OCI-LY1 (cell line): ENCODE data around the gene C6orf141.

Source experiments
- H2AFZ ChIP-seq: fragments of 200-600 bp; sonication (generic), shearing (Covaris generic); 2 replicates; pipeline ENCODE4 v1.6.0; 2014; ENCODE audit warnings: antibody characterized with exemption, mild to moderate bottlenecking, low read length
- H3F3A ChIP-seq: fragments of 200-600 bp; sonication (generic), shearing (Covaris generic); 2 replicates; pipeline ENCODE4 v1.6.0; 2014; ENCODE audit warnings: mild to moderate bottlenecking, antibody characterized with exemption, low read length, moderate library complexity; ENCODE audit not compliant: insufficient read depth
- H3K27ac ChIP-seq: fragments of 200-600 bp; sonication (generic); 2 replicates; pipeline ENCODE4 v1.5.1; 2014; ENCODE audit warnings: low read length, mixed run types, mild to moderate bottlenecking, low read depth; ENCODE audit not compliant: poor library complexity, severe bottlenecking
- H3K27me3 ChIP-seq: fragments of 200-600 bp; sonication (generic); 2 replicates; pipeline ENCODE4 v1.6.0; 2014; ENCODE audit warnings: antibody characterized with exemption, mild to moderate bottlenecking, low read length, moderate library complexity; ENCODE audit not compliant: insufficient read depth
- H3K36me3 ChIP-seq: fragments of 200-600 bp; sonication (generic); 2 replicates; pipeline ENCODE4 v1.6.1; 2014; ENCODE audit warnings: mild to moderate bottlenecking, antibody characterized with exemption, low read length, moderate library complexity, mixed read lengths; ENCODE audit not compliant: insufficient read depth
- H3K4me1 ChIP-seq: fragments of 200-600 bp; sonication (generic); 2 replicates; pipeline ENCODE4 v1.5.1; 2014; ENCODE audit warnings: mild to moderate bottlenecking, low read length, moderate library complexity; ENCODE audit not compliant: insufficient read depth, severe bottlenecking
- H3K4me2 ChIP-seq: fragments of 200-600 bp; sonication (generic), shearing (Covaris generic); 2 replicates; pipeline ENCODE4 v1.6.1; 2014; ENCODE audit warnings: low read length
- H3K4me3 ChIP-seq: fragments of 200-600 bp; sonication (generic); 2 replicates; pipeline ENCODE4 v1.5.1; 2014; ENCODE audit warnings: low read length, low read depth, mild to moderate bottlenecking, mixed read lengths; ENCODE audit not compliant: poor library complexity, severe bottlenecking
- H3K79me2 ChIP-seq: fragments of 200-600 bp; shearing (Covaris generic); 2 replicates; pipeline ENCODE4 v1.6.1; 2016; ENCODE audit warnings: mixed run types, low read length, mixed read lengths; ENCODE audit not compliant: insufficient read depth
- H3K9ac ChIP-seq: fragments of 200-600 bp; sonication (generic), shearing (Covaris generic); 2 replicates; pipeline ENCODE4 v1.6.1; 2014; ENCODE audit warnings: mild to moderate bottlenecking, low read length, mixed read lengths
- H3K9me2 ChIP-seq: fragments of 200-600 bp; sonication (generic), shearing (Covaris generic); 2 replicates; pipeline ENCODE4 v1.6.1; 2014; ENCODE audit warnings: low read depth, mild to moderate bottlenecking, low read length, mixed read lengths
- H3K9me3 ChIP-seq: fragments of 200-600 bp; shearing (Covaris generic); 2 replicates; pipeline ENCODE4 v1.6.1; 2014; ENCODE audit warnings: low read length, mixed read lengths
- H4K20me1 ChIP-seq: fragments of 200-600 bp; sonication (generic), shearing (Covaris generic); 2 replicates; pipeline ENCODE4 v1.6.0; 2016; ENCODE audit warnings: mild to moderate bottlenecking, low read length; ENCODE audit not compliant: insufficient read depth
- CTCF ChIP-seq: fragments of 200-600 bp; sonication (generic), shearing (Covaris generic); IDR thresholded peaks from 2 replicates; pipeline ENCODE4 v1.5.1; 2017; ENCODE audit warnings: mild to moderate bottlenecking, antibody characterized with exemption, low read length, moderate library complexity, mixed read lengths
- EZH2 ChIP-seq: fragments of 200-600 bp; sonication (generic), shearing (Covaris generic); IDR thresholded peaks from 2 replicates; pipeline ENCODE4 v1.8.0; 2017; ENCODE audit warnings: borderline replicate concordance, mixed run types, mild to moderate bottlenecking, antibody characterized with exemption, low read length, moderate library complexity, mixed read lengths

The C6orf141 gene

DNA sequence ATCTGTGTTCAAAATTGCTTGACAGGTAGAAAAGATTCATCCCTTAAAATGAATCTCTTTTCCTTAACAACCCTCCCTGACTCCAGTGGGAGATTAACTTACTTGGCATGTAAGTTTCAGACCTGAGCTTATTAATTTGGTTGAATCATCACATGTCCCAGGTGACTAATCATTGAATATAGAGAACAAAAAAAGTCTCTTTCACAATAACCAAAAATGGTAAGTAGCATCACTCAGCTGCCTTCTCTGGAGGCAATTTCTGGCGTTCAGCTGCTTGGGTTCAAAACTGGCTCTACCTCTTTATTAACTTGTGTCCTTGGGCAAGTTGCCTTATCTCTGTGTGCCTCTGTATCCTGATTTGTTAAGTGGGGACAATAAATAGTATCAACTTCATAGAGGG is 2.9 kb downstream of the C6orf141 start:
- no peak for TF ChIP-seq EZH2
- Histone ChIP-seq H3F3A (no peaks in the 10 kb centered on the region), H3K27me3 (no peaks in the 10 kb centered on the region), H3K4me1 (no peaks in the 10 kb centered on the region), H3K9ac (no peak overlapping the region), H3K4me2 (no peak overlapping the region), H3K9me3 (no peaks in the 10 kb centered on the region), H3K4me3 (no peak overlapping the region), H3K36me3 (no peaks in the 10 kb centered on the region), H3K27ac (no peak overlapping the region), H4K20me1 (no peaks in the 10 kb centered on the region), H2AFZ (no peak overlapping the region), H3K9me2 (no peaks in the 10 kb centered on the region), H3K79me2 (no peaks in the 10 kb centered on the region)

DNA sequence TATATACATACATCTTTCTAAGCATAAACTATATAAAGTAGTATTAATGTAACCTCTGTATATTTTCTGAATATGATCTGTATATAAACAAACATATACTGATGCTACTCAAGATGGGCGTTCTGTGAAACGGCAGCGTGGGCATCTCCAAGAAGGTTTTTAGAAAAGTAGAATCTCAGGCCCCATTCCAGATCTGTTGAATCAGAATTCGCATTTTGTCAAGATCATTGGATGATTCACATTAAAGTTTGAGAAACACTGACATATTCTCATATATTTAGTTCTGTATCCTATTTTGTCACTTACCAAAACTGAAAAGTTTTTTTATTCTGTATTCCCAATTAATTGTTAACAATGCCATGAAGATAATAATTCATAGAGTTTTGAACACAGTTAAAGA is 5.5 kb downstream of the C6orf141 start:
- Histone ChIP-seq H4K20me1 (no peaks in the 10 kb centered on the region), H3K36me3 (no peaks in the 10 kb centered on the region), H2AFZ (no peak overlapping the region), H3K9me3 (no peaks in the 10 kb centered on the region), H3K27me3 (no peaks in the 10 kb centered on the region), H3K4me1 (no peaks in the 10 kb centered on the region), H3K9me2 (no peaks in the 10 kb centered on the region), H3K27ac (no peak overlapping the region), H3K4me3 (no peak overlapping the region), H3F3A (no peaks in the 10 kb centered on the region), H3K9ac (no peak overlapping the region), H3K4me2 (no peak overlapping the region), H3K79me2 (no peaks in the 10 kb centered on the region)
- TF ChIP-seq CTCF (no peak), EZH2 (no peak)

- TF ChIP-seq CTCF (no peak), EZH2 (no peak)
- no peaks in the 10 kb centered on the region for H3K36me3 ChIP-seq
- H2AFZ ChIP-seq, result no peak overlapping the region
- no peaks in the 10 kb centered on the region for H3K9me2 ChIP-seq
- H3K4me2 ChIP-seq, result no peak overlapping the region
- no peaks in the 10 kb centered on the region for H3K9me3 ChIP-seq
- no peaks in the 10 kb centered on the region for H3F3A ChIP-seq
- H3K9ac ChIP-seq, result no peak overlapping the region
- no peaks in the 10 kb centered on the region for H3K27me3 ChIP-seq
- H3K4me3 ChIP-seq, result no peak overlapping the region
- H3K4me1 ChIP-seq, result no peaks in the 10 kb centered on the region
- H3K79me2 ChIP-seq, result no peaks in the 10 kb centered on the region
- no peak overlapping the region for H3K27ac ChIP-seq
- H4K20me1 ChIP-seq, result no peaks in the 10 kb centered on the region
Observed at GRCh38 chr6:49556429-49556837, 6.0 kb downstream of the C6orf141 start.

- Histone ChIP-seq H4K20me1 (no peaks in the 10 kb centered on the region), H3K4me1 (no peaks in the 10 kb centered on the region), H3K9me3 (no peaks in the 10 kb centered on the region), H3F3A (no peaks in the 10 kb centered on the region), H3K36me3 (no peaks in the 10 kb centered on the region), H3K9me2 (no peaks in the 10 kb centered on the region), H3K27ac (no peak overlapping the region), H3K79me2 (no peaks in the 10 kb centered on the region), H3K4me3 (no peak overlapping the region), H3K27me3 (no peaks in the 10 kb centered on the region), H3K4me2 (no peak overlapping the region), H2AFZ (no peak overlapping the region), H3K9ac (no peak overlapping the region)
- TF ChIP-seq EZH2, result no peak
- no peak for TF ChIP-seq CTCF
Observed at GRCh38 chr6:49557177-49557576, 6.7 kb downstream of the C6orf141 start.
